SK-N-SH treated with all-trans-retinoic acid at 6 μM for 48 hours (cell line): ENCODE data around the gene CPA5.

Experiments
- CSRNP3 ChIP-seq: fragments of 250-450 bp; sonication (Bioruptor Pico); IDR thresholded peaks from 2 replicates; pipeline ENCODE4 v1.5.1; 2021; ENCODE audit warnings: mild to moderate bottlenecking, moderate library complexity
- ESRRG ChIP-seq: fragments of 250-450 bp; sonication (Bioruptor Pico); IDR thresholded peaks from 2 replicates; pipeline ENCODE4 v1.6.1; 2021; ENCODE audit warnings: mild to moderate bottlenecking
- OSR1 ChIP-seq: fragments of 250-450 bp; sonication (Bioruptor Pico); IDR thresholded peaks from 2 replicates; pipeline ENCODE4 v1.8.0; 2022; ENCODE audit warnings: moderate library complexity, mild to moderate bottlenecking, inconsistent platforms
- PATZ1 ChIP-seq: fragments of 250-450 bp; sonication (Bioruptor Pico); IDR thresholded peaks from 2 replicates; pipeline ENCODE4 v1.8.0; 2020; ENCODE audit warnings: mild to moderate bottlenecking, moderate library complexity, borderline replicate concordance
- PPARA ChIP-seq: fragments of 250-450 bp; sonication (Bioruptor Pico); IDR thresholded peaks from 2 replicates; pipeline ENCODE4 v1.5.0; 2020; ENCODE audit warnings: mild to moderate bottlenecking, borderline replicate concordance
- RARB ChIP-seq: fragments of 250-450 bp; sonication (Bioruptor Pico); IDR thresholded peaks from 2 replicates; pipeline ENCODE4 v1.8.0; 2021; ENCODE audit warnings: mild to moderate bottlenecking, moderate library complexity
- SNAI2 ChIP-seq: fragments of 250-450 bp; sonication (Bioruptor Pico); IDR thresholded peaks from 2 replicates; pipeline ENCODE4 v1.5.0; 2020; ENCODE audit warnings: mild to moderate bottlenecking, moderate library complexity
- ZFP30 ChIP-seq: fragments of 450-650 bp; formaldehyde crosslinking; IDR thresholded peaks from 2 replicates; pipeline ENCODE4 v1.5.0; 2022; ENCODE audit warnings: mild to moderate bottlenecking, moderate library complexity
- TF ChIP-seq, protein P1 (sequence below): fragments of 250-450 bp; sonication (Bioruptor Pico); IDR thresholded peaks from 2 replicates; pipeline ENCODE4 v1.5.0; 2020; ENCODE audit warnings: mild to moderate bottlenecking, moderate library complexity

DNA sequence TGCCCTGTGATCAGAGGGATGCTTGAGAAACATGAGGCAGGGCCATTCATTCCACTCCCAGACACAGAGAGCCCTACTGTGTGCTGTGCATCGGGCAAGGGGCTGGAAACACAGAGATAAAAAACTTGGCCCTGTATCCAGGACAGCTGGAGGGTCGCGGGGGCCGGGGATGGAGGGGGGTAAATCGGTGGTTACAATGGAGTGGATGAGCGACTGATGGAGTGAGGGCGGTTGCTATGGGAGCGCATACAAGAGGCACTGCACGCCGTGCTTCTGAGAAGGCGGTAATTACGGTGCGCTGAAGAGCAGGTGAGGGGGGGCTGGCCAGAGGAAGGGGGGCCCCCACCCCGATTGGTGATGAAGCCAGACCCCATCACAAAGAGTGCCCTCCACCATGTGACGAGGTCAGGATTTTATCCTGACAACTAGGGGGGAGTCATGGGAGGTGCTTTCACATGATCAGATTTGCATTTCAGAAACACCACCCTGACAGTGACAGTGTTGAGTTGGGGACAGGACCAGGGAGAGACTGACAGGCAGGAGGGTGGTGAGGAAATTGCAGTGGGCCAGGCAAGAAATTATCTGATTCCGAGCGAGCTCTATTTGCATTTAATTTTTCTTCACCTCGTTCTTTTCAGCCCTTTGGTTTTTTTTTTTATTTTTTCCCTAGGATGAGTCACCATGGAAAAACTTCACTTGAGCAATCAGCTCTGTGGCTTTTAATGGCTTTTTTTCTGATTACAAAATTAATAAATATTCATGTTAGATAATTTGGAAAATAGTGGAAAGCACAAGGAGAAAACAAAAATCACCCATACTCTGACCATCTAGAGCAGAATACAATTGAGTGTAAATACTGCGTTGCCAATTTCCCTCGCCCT is 7.8 kb downstream of the CPA5 start:
- TF ChIP-seq PATZ1 (CRISPR knock-in tag), result no peak; the same call in 1 of the 2 replicates
- TF ChIP-seq CSRNP3 (CRISPR knock-in tag), result no peak
- no peak for TF ChIP-seq ZFP30 (CRISPR knock-in tag)
- TF ChIP-seq OSR1, result no peak
- no peak for TF ChIP-seq SNAI2
- no peak for TF ChIP-seq RARB
- TF ChIP-seq, protein P1, sequence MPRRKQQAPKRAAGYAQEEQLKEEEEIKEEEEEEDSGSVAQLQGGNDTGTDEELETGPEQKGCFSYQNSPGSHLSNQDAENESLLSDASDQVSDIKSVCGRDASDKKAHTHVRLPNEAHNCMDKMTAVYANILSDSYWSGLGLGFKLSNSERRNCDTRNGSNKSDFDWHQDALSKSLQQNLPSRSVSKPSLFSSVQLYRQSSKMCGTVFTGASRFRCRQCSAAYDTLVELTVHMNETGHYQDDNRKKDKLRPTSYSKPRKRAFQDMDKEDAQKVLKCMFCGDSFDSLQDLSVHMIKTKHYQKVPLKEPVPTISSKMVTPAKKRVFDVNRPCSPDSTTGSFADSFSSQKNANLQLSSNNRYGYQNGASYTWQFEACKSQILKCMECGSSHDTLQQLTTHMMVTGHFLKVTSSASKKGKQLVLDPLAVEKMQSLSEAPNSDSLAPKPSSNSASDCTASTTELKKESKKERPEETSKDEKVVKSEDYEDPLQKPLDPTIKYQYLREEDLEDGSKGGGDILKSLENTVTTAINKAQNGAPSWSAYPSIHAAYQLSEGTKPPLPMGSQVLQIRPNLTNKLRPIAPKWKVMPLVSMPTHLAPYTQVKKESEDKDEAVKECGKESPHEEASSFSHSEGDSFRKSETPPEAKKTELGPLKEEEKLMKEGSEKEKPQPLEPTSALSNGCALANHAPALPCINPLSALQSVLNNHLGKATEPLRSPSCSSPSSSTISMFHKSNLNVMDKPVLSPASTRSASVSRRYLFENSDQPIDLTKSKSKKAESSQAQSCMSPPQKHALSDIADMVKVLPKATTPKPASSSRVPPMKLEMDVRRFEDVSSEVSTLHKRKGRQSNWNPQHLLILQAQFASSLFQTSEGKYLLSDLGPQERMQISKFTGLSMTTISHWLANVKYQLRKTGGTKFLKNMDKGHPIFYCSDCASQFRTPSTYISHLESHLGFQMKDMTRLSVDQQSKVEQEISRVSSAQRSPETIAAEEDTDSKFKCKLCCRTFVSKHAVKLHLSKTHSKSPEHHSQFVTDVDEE (CRISPR knock-in tag), result no peak
- TF ChIP-seq PPARA (CRISPR knock-in tag), result no peak
- no peak for TF ChIP-seq ESRRG (CRISPR knock-in tag)
